Measurements from ENCODE around the gene LIPC. TPM values are rescaled to one million over a fixed set of nuclear protein-coding genes. Genes with fewer than 3 reads are reported as not detected.

The LIPC gene
- total and polyA plus RNA-seq, 9 of the 15 experiments (the other 6 are each of a cell fraction or from before 2014, with no cell fraction given) = 0.07 to 0.41 (median 0.11) TPM; not detected in 2

DNA sequence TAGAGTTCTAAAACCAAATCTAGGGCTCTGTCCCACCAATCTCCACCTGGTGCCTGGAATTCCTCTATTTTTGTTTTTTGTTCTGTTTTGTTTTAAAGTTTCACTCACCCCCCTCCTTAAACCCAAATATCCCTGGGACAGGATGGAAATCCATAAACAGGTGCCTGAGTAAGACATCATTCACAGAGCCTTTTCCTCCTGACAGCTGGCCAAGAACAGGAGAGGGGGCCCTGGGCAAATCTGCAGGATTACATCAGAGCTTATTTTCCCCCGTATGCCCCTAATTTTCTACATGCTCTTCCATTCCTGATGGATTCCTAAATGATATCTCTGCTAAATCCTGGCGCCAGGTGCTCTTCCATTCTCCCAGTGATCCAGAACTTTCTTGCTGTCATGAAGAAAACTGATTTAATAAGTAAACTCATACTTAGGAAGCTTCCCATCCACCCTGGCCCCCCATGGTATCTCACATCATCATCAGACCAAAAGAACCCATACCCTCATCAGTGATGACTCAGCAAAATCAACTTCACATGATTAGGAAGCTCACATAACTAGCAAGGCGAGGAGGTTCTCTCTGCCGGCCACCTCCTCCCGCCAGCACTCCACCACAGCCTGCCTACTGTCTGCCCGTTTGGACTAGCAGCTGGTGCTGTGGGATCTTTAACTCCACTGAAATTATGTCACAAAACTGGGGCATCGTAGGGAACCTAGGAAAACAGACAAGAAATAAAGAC, 61.0 kb downstream of the LIPC start (continued):
- TF ChIP-seq, protein P1, sequence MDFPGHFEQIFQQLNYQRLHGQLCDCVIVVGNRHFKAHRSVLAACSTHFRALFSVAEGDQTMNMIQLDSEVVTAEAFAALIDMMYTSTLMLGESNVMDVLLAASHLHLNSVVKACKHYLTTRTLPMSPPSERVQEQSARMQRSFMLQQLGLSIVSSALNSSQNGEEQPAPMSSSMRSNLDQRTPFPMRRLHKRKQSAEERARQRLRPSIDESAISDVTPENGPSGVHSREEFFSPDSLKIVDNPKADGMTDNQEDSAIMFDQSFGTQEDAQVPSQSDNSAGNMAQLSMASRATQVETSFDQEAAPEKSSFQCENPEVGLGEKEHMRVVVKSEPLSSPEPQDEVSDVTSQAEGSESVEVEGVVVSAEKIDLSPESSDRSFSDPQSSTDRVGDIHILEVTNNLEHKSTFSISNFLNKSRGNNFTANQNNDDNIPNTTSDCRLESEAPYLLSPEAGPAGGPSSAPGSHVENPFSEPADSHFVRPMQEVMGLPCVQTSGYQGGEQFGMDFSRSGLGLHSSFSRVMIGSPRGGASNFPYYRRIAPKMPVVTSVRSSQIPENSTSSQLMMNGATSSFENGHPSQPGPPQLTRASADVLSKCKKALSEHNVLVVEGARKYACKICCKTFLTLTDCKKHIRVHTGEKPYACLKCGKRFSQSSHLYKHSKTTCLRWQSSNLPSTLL (IDR thresholded peaks at IDR 0.05) = no peak
- TF ChIP-seq RCOR1 (IDR thresholded peaks at IDR 0.05; ENCODE audit: borderline replicate concordance in 1 of 2, low read depth in 2 of 2, low read length in 2 of 2) (peak in 1 of 2 experiments; percentile 80; a peak in 1 of 4 replicates), L3MBTL2 (IDR thresholded peaks at IDR 0.05) (peak; percentile 34; the same call in 1 of the 2 replicates)
- TF ChIP-seq, protein P2, sequence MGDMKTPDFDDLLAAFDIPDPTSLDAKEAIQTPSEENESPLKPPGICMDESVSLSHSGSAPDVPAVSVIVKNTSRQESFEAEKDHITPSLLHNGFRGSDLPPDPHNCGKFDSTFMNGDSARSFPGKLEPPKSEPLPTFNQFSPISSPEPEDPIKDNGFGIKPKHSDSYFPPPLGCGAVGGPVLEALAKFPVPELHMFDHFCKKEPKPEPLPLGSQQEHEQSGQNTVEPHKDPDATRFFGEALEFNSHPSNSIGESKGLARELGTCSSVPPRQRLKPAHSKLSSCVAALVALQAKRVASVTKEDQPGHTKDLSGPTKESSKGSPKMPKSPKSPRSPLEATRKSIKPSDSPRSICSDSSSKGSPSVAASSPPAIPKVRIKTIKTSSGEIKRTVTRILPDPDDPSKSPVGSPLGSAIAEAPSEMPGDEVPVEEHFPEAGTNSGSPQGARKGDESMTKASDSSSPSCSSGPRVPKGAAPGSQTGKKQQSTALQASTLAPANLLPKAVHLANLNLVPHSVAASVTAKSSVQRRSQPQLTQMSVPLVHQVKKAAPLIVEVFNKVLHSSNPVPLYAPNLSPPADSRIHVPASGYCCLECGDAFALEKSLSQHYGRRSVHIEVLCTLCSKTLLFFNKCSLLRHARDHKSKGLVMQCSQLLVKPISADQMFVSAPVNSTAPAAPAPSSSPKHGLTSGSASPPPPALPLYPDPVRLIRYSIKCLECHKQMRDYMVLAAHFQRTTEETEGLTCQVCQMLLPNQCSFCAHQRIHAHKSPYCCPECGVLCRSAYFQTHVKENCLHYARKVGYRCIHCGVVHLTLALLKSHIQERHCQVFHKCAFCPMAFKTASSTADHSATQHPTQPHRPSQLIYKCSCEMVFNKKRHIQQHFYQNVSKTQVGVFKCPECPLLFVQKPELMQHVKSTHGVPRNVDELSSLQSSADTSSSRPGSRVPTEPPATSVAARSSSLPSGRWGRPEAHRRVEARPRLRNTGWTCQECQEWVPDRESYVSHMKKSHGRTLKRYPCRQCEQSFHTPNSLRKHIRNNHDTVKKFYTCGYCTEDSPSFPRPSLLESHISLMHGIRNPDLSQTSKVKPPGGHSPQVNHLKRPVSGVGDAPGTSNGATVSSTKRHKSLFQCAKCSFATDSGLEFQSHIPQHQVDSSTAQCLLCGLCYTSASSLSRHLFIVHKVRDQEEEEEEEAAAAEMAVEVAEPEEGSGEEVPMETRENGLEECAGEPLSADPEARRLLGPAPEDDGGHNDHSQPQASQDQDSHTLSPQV (IDR thresholded peaks at IDR 0.05) = peak; percentile 18; the same call in 1 of the 2 replicates
